ENCODE data around the gene CYP2S1. TPM values are rescaled to one million over a fixed set of nuclear protein-coding genes. Genes with fewer than 3 reads are reported as not detected.

CYP2S1 gene
- total and polyA plus RNA-seq, 9 of the 15 experiments (the other 6 are each of a cell fraction or from before 2014, with no cell fraction given): 0.07 to 1.9 (median 0.41) TPM

GRCh38 chr19:41234512-41235168, 41.6 kb downstream of the CYP2S1 start (continued):
- no peak for TF ChIP-seq ZNF75A (CRISPR knock-in tag; IDR thresholded peaks at IDR 0.05)
- TF ChIP-seq SRSF7 (optimal IDR thresholded peaks at IDR 0.05; ENCODE audit: low read depth, low read length): no peak
- TF ChIP-seq ZFP36 (IDR thresholded peaks at IDR 0.05; ENCODE audit: low read depth, low read length, partially characterized antibody): peak; percentile 86
- TF ChIP-seq BCL6 (CRISPR knock-in tag; IDR thresholded peaks at IDR 0.05): no peak
- TF ChIP-seq ZNF316 (IDR thresholded peaks at IDR 0.05): no peak
- no peak for TF ChIP-seq ETS2 (tag; IDR thresholded peaks at IDR 0.05; ENCODE audit: borderline replicate concordance, poor library complexity, severe bottlenecking)
- no peak for TF ChIP-seq RB1 (IDR thresholded peaks at IDR 0.05; ENCODE audit: low read depth)
- no peak for TF ChIP-seq ASH1L (IDR thresholded peaks at IDR 0.05; ENCODE audit: borderline replicate concordance, low read depth, partially characterized antibody)
- no peak for TF ChIP-seq SRSF9 (IDR thresholded peaks at IDR 0.05; ENCODE audit: borderline replicate concordance, low read depth, low read length)
- no peak for TF ChIP-seq ATF2 (CRISPR knock-in tag; IDR thresholded peaks at IDR 0.05)
- no peak for TF ChIP-seq ELF1 (tag; IDR thresholded peaks at IDR 0.05)
- TF ChIP-seq ZNF384 (IDR thresholded peaks at IDR 0.05; ENCODE audit: low read depth, low read length): no peak
- no peak for TF ChIP-seq ETS1 (conservative IDR thresholded peaks at IDR 0.05; ENCODE audit: control insufficient read depth, low read depth, low read length)
- no peak for TF ChIP-seq TGIF2 (CRISPR knock-in tag; IDR thresholded peaks at IDR 0.05)
- no peak for TF ChIP-seq TAF15 (IDR thresholded peaks at IDR 0.05; ENCODE audit: low read depth, low read length)
- no peak for TF ChIP-seq FOXM1 (IDR thresholded peaks at IDR 0.05; ENCODE audit: low read depth)
- TF ChIP-seq FOXM1 (CRISPR knock-in tag; IDR thresholded peaks at IDR 0.05; ENCODE audit: low read depth): no peak
- no peak for TF ChIP-seq EP400 (IDR thresholded peaks at IDR 0.05)
- no peak for TF ChIP-seq HNRNPH1 (optimal IDR thresholded peaks at IDR 0.05; ENCODE audit: low read depth, low read length)
- TF ChIP-seq E2F5 (CRISPR knock-in tag; IDR thresholded peaks at IDR 0.05): no peak
- TF ChIP-seq RCOR1 (IDR thresholded peaks at IDR 0.05; ENCODE audit: borderline replicate concordance in 1 of 2, low read depth in 2 of 2, low read length in 2 of 2): peak in 1 of 2 experiments; percentile 67; a peak in 1 of 4 replicates
- TF ChIP-seq HDGF (IDR thresholded peaks at IDR 0.05): peak; percentile 51; the same call in 1 of the 2 replicates
- no peak for TF ChIP-seq DIDO1 (tag; IDR thresholded peaks at IDR 0.05; ENCODE audit: low read depth)
- no peak for TF ChIP-seq HMGXB4 (CRISPR knock-in tag; IDR thresholded peaks at IDR 0.05)
